K562 (cell line): ENCODE results near the gene ZNF385C. TPM values are rescaled to one million over a fixed set of nuclear protein-coding genes. Genes with fewer than 3 reads are reported as not detected.

Experiments
- BCOR ChIP-seq: fragments of 450-650 bp; IDR thresholded peaks from 2 replicates; pipeline ENCODE4 v1.6.1; 2016
- BRD9 ChIP-seq: fragments of 450-650 bp; IDR thresholded peaks from 2 replicates; pipeline ENCODE4 v1.6.1; 2018; ENCODE audit warnings: low read depth; ENCODE audit not compliant: partially characterized antibody
- CBX1 ChIP-seq: sonication (generic); IDR thresholded peaks from 2 replicates; pipeline ENCODE4 v1.6.1; 2016; ENCODE audit warnings: antibody characterized with exemption, low read depth, mild to moderate bottlenecking
- CTBP1 ChIP-seq: fragments of 450-650 bp; IDR thresholded peaks from 2 replicates; pipeline ENCODE4 v1.6.1; 2016; ENCODE audit warnings: borderline replicate concordance
- FOXO4 ChIP-seq: fragments of 450-650 bp; formaldehyde crosslinking; IDR thresholded peaks from 2 replicates; pipeline ENCODE4 v1.4.0; 2020; ENCODE audit warnings: mild to moderate bottlenecking, moderate library complexity
- GATAD2B ChIP-seq: fragments of 450-650 bp; IDR thresholded peaks from 2 replicates; pipeline ENCODE4 v1.6.1; 2017; ENCODE audit warnings: mild to moderate bottlenecking, borderline replicate concordance
- KHSRP ChIP-seq: fragments of 450-650 bp; IDR thresholded peaks from 2 replicates; pipeline ENCODE4 v1.6.1; 2017
- KLF16 ChIP-seq: IDR thresholded peaks from 2 replicates; pipeline ENCODE4 v1.6.1; 2016; ENCODE audit warnings: antibody characterized with exemption
- MITF ChIP-seq: IDR thresholded peaks from 2 replicates; pipeline ENCODE4 v1.6.1; 2014; ENCODE audit warnings: antibody characterized with exemption
- MTA1 ChIP-seq: fragments of 450-650 bp; IDR thresholded peaks from 2 replicates; pipeline ENCODE4 v1.6.1; 2017; ENCODE audit warnings: borderline replicate concordance
- MTA3 ChIP-seq: fragments of 450-650 bp; formaldehyde crosslinking; IDR thresholded peaks from 2 replicates; pipeline ENCODE4 v1.6.1; 2017; ENCODE audit warnings: mild to moderate bottlenecking, borderline replicate concordance
- SMARCE1 ChIP-seq: fragments of 450-650 bp; IDR thresholded peaks from 2 replicates; pipeline ENCODE4 v1.7.1; 2016; ENCODE audit warnings: mild to moderate bottlenecking
- SNRNP70 ChIP-seq: fragments of 200-400 bp; formaldehyde crosslinking; optimal IDR thresholded peaks from 2 replicates; pipeline ENCODE3; 2017; ENCODE audit warnings: low read depth, low read length
- SRSF1 ChIP-seq: fragments of 200-400 bp; formaldehyde crosslinking; IDR thresholded peaks from 2 replicates; pipeline ENCODE4 v1.6.1; 2017; ENCODE audit warnings: mild to moderate bottlenecking, low read depth, low read length, moderate library complexity
- STAG1 ChIP-seq: sonication (generic); formaldehyde crosslinking; IDR thresholded peaks from 2 replicates; pipeline ENCODE4 v1.5.0; 2020; ENCODE audit warnings: missing genetic modification reagents, borderline replicate concordance
- TBL1XR1 ChIP-seq, 2 experiments: IDR thresholded peaks; 2 replicates each; pipeline ENCODE4 v1.6.1; 2012; ENCODE audit warnings: improper control_type of control experiment in 2 of 2, low read length in 2 of 2, mild to moderate bottlenecking in 1 of 2
- TFAP4 ChIP-seq: sonication (generic); formaldehyde crosslinking; IDR thresholded peaks from 2 replicates; pipeline ENCODE4 v1.8.0; 2022; ENCODE audit warnings: missing genetic modification reagents, mild to moderate bottlenecking, moderate library complexity, borderline replicate concordance
- ZHX1 ChIP-seq: fragments of 150-350 bp; conservative IDR thresholded peaks from 2 replicates; pipeline ENCODE4 v1.6.1; 2014; ENCODE audit warnings: low read length
- ZKSCAN1 ChIP-seq: fragments of 150-350 bp; IDR thresholded peaks from 2 replicates; pipeline ENCODE4 v1.6.1; 2016; ENCODE audit warnings: low read depth, low read length
- ZKSCAN8 ChIP-seq: fragments of 200-800 bp; sonication (Bioruptor generic); IDR thresholded peaks from 2 replicates; pipeline ENCODE4 v1.6.1; 2016; ENCODE audit warnings: missing genetic modification characterization, missing compliant biosample characterization
- ZNF165 ChIP-seq: fragments of 250-450 bp; sonication (Bioruptor Pico); IDR thresholded peaks from 2 replicates; pipeline ENCODE4 v1.4.0; 2020; ENCODE audit warnings: borderline replicate concordance
- ZNF239 ChIP-seq: fragments of 250-450 bp; sonication (Bioruptor Pico); IDR thresholded peaks from 2 replicates; pipeline ENCODE4 v1.4.0; 2020; ENCODE audit warnings: mild to moderate bottlenecking
- ZNF561 ChIP-seq: fragments of 450-650 bp; formaldehyde crosslinking; conservative IDR thresholded peaks from 2 replicates; pipeline ENCODE4 v1.4.0; 2020; ENCODE audit warnings: mild to moderate bottlenecking, moderate library complexity
- ZNF695 ChIP-seq: fragments of 450-650 bp; formaldehyde crosslinking; IDR thresholded peaks from 2 replicates; pipeline ENCODE4 v1.4.0; 2020; ENCODE audit warnings: mild to moderate bottlenecking, moderate library complexity
- polyA plus RNA-seq, 8 experiments: library from polyadenylated mRNA; depleted of rRNA in 4 of 8; stranded (reverse) in 5 of 8; unstranded in 3 of 8; fragments of >200 nt; fragmentation: Nextera tagmentation in 2 of 8; fragmentation: Illumina TruSeq in 1 of 8; extraction: Ambion mirVana in 2 of 8; extraction: Trizol in 1 of 8; gene quantifications; 2 replicates each; pipeline versions ENCODE4 v1.2.1 to v1.2.3, GENCODE V29; 2011 to 2014; ENCODE audit warnings: inconsistent platforms in 1 of 8, missing spikeins in 1 of 8
- total RNA-seq, 7 experiments: library from RNA; depleted of rRNA in 6 of 7; stranded (reverse); fragments of >200 nt in 6 of 7; fragmentation: Illumina TruSeq in 2 of 7; extraction: Trizol in 2 of 7; gene quantifications; 2 replicates each; pipeline versions ENCODE4 v1.2.1 to v1.2.3, GENCODE V29; 2011 to 2021; ENCODE audit warnings: low replicate concordance in 1 of 7

ZNF385C gene
- total and polyA plus RNA-seq, 9 of the 15 experiments (the other 6 are each of a cell fraction or from before 2014, with no cell fraction given): 0.03 to 0.35 (median 0.18) TPM; not detected in 1

- TF ChIP-seq ZNF165 (CRISPR knock-in tag): no peak
- no peak for TF ChIP-seq MTA1
- TF ChIP-seq ZKSCAN8 (CRISPR knock-in tag): no peak
- TF ChIP-seq BCOR: no peak
- TF ChIP-seq KHSRP: no peak
- peak; percentile 33; the same call in 1 of the 2 replicates for TF ChIP-seq TFAP4 (CRISPR knock-in tag)
- no peak for TF ChIP-seq ZHX1
- no peak for TF ChIP-seq MITF
- no peak for TF ChIP-seq ZNF695 (CRISPR knock-in tag)
- peak; percentile 45; the same call in 1 of the 2 replicates for TF ChIP-seq ZKSCAN1
- TF ChIP-seq TBL1XR1 (IDR thresholded peaks at IDR 0.05; ENCODE audit: low read length in 2 of 2): 0 out of 4 replicates have a peak, but pooled peaks of 1 of the 2 experiments have one; percentile 19
- peak; percentile 34; the same call in 1 of the 2 replicates for TF ChIP-seq KLF16
- no peak for TF ChIP-seq SNRNP70
- TF ChIP-seq GATAD2B: no peak
- no peak for TF ChIP-seq ZNF239 (CRISPR knock-in tag)
- TF ChIP-seq FOXO4 (CRISPR knock-in tag): no peak
- no peak for TF ChIP-seq ZNF561 (CRISPR knock-in tag)
- 0 out of 2 replicates have a peak, but pooled peaks have one; percentile 37 for TF ChIP-seq MTA3
- no peak for TF ChIP-seq BRD9
- peak; percentile 63; the same call in 1 of the 2 replicates for TF ChIP-seq CTBP1
- TF ChIP-seq SRSF1: no peak
- TF ChIP-seq CBX1: no peak
- TF ChIP-seq SMARCE1: peak; percentile 69; the same call in 1 of the 2 replicates
- no peak for TF ChIP-seq STAG1 (CRISPR knock-in tag)
Measured at GRCh38 chr17:42090964-42091790, 7.1 kb downstream of the ZNF385C start (continued).
